ENCODE measurements around the gene SQOR.

SQOR gene

DNA sequence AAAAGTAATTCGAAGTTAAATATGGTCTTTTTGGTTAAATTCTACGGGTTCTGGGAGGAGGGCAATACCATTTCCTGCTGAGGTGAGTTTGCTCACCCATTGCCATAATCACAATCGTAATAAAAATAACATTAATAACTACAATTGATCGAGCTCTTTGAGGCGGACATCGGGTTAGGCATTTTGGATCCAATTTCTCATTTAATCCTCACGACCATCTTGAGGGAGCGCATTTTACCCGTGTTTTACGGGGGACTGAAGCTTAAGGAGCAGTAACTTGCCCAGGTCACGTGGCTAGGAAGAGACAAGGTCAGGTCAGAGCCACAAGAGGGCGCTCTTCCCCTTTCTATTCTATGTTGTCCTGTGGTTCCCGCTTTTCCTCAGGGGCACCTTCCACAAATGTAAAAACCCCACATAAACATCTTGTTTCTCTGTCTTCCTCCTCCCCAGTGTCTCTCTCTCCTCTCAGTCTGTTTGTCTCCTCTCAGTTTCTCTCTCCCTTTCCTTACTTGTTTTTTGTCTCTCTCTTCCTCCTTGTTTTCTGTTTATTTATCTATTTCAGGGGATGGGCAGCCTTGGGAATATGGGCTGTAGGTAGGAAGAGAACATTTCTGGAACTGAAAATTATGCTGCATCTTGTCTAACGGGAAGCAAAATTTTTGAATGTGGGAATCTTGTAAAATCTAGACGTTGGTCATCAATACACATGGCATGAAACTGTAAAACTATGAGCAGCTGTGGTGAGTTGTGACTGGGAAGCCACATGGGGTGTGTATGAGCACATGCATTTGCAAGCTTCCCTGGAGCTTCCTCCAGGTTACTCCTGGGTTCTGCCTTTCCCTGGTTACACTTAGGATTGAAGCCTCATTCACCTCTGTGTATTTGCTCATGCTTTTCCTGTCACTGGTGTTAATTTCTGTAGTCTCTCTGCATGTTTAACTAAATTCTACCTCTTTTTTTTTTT lies 71.0 kb downstream of the SQOR start:
- peak; percentile 37 for DNase-seq (ENCODE audit: low spot score)

DNA sequence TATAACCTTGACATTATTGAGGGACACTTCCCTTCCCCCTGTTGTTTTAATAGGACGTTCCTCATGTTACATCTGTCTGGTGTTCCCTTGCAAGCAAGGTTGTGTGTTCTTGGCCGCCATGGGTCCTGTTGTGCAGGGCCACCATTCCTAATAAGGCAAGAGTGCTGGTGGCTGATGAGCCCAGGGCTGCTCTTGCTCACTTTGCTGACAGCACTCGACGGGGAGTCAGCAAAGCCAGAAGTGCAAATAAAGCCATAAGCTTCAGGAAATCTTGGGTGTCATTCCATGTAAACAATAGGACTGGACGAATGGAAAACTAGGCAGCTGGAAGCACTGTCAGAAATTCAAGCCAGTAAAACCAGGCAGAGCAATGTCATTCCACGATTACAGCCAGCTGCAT lies 75.8 kb downstream of the SQOR start:
- no peak for DNase-seq (ENCODE audit: low spot score)

DNA sequence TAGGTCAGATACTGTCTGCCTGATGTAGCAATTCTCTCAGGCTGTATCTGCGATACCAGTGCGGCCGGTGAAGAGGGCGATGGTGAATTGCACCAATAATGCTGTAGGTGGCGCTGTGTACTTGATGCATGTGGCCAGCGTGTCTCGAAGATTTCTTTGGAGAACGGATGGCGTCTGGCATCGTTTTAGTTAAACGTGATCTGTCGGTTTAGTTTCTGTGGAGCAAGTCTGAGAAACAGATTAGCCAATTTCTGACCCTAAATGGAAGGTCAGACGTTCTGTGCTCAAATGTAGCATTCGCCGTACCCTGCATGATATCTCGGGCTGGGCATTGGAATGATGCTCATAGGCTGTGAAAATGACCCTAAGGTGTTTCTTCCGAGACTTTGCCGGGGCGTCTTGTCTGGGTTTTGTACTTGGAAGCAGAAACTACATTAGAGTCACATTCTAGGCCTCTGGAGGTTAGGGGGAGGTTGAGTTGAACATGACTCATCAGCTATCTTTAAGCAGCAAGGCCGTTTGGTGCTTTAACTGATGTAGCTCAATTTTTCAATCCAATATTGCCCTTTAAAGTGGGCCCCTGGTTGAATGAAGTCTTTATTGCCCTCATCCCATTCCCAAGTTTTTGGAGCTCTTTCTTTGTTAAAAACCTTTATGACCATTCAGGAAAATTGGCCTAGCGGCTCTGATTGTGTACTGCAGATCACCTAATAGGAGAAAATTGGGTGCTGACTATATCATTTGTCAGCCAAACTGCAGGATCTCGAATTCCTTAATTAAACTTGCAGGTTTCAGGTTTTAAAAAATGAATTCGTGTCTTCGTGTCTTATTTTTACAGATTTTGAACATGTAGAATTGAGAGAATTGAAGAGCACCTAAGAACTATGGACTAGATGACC lies 80.0 kb downstream of the SQOR start:
- peak; percentile 18 for DNase-seq (ENCODE audit: low spot score)

DNA sequence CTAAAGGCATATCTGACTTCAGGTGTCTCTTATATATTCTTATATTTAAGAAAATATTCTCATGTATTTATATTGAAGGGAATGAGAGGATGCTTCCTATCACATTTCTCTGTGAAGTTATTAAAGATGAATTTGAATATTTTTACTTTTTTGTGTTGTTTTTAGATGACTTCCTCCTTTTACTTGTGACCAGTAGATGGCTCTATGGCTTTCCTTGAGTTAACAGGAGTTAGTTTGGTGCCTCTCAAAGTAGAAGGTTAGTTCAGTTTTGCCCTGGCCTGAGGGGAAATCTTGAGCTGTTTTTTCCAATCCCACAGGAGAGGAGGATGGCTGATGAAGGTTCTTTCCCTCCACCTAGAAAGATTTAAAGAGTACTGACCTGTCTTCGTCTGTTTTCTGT lies 80.7 kb downstream of the SQOR start:
- no peak for DNase-seq (ENCODE audit: low spot score)

DNA sequence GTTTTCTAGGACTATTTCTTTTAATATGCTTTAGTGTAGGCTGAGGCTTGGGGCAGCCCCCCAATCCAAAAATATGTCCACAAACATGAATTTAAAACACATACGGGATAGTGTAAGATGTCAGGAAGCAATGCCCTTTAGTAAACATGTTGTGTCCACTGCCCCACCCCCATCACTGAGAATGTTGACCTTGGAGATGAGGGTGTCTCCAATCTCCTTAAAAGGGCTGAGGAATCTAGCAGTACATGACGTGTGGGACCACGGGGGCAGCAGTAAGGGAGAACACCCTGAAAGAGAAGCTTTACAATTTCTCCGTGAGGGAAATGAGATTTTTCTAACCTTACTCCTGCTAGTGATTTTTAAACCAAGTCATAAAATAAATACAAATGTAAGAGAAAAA lies 84.7 kb downstream of the SQOR start:
- no peak for DNase-seq (ENCODE audit: low spot score)

DNA sequence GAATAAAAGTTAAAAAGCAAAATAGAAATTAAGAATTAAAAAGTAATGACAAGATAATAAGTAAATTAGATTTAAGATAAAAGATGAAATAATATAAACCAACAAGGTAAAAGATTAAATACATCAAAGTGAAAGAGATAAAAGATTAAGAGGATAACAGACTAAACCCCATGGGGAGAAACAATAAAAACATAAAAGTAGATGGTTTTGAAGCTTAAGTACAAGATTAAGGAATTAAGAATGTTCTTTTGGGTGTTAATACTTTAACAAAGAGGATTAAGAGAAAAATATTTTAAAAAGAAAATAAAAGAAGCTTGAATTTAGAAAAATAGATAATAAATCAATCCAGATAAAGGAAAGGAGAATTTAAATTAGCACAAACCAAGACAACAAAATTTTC lies 85.4 kb downstream of the SQOR start:
- DNase-seq (ENCODE audit: low spot score) = no peak

DNA sequence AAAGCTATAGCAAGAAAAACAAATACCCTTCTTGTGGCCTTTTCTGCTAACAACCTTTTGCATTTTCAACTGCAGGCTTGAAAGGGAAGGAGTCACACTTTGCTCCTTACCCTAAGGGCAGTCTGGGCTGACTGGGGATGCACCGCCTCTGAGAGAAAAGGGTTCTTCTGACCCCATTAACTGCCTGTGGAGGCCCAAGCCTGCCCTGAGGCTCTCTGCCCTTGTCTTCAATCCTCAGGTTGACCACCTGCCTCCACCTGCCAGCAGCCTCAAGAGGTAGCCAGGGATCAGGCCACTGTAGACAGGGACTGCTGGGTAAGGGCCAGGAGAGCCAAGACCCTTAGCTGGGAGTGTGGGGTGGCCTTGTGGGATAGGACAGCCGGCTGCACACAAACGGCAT lies 93.8 kb downstream of the SQOR start:
- no peak for DNase-seq (ENCODE audit: low spot score)

DNA sequence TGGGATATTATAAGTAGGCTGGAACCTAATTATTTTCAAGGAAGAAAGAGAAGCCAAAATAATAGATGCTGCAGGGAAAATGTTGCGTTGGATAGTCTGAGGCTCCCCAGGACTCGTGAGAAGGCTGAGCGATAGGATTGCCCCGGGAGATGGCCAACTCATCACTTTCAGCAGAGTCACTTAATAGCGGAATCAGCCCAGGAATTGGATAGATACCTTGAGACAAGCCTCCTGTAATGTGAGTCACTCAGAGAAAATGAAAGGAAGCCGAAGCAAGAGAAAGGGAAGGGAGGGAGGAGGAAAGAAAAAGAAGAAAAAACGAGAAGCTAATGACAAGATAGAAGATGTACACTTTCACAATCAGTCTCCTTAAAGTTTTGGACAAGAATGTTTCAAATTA lies 94.3 kb downstream of the SQOR start:
- DNase-seq (ENCODE audit: low spot score) = no peak

DNA sequence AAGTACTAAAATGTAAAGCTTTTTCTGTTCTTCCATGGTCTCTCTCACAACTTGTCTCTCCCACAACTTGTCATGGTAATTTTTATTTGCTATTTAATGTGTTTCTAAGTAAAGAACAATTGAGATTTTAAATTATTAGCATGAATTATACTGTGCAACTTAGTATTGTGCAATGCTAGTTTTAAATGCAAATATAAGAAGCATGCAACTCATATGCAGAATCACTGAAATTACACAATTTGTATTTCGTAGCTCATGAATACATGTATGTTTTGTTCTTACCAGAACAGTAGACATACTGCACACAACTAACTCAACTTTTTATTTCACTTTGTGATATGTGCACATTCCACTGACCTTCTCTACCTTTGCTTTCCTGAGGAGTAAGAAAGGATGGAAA lies 96.5 kb downstream of the SQOR start:
- no peak for DNase-seq (ENCODE audit: low spot score)

DNA sequence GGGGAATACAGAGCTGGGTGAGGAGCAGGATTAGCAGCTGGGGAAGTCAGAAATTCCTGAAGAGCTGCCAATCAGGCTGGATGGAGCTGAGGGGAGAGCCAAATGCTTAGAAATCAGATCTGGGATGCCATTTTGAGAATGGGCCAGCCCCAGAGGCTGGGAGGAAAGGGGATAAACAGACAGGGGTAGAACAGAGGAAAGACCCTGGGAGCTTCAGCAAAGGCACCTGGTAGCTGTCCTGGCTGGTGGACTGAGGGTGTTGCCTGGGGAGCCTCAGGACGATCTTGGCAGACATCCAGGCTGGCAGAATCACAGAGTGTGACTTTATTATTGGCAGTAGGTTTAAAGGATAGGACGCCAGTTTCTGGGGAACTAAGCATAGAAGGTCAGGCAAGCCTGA lies 97.8 kb downstream of the SQOR start:
- DNase-seq (ENCODE audit: low spot score) = no peak

DNA sequence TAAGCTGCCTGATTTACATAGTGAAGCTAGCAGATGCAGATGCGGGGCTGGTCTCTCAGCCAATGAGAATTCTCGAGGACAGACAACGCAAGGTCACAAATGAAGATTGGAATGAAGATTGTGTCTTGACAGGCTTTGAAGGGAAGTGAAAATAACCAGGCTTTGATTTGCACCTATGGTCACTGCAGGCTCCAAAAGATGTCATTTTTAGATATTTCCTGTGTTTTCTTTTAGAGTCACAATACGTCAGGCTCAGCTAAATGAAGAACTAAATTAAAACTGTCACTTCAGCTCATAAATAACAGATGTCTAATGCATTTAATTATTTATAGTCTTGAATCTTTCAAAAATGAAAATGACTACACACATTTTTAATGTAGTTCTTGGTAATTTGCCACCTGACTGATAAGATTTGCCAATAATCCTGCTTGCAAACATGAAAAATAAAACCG lies 99.5 kb downstream of the SQOR start:
- no peak for DNase-seq (ENCODE audit: low spot score)
